ENCODE data around the gene AIDA. TPM values are rescaled to one million over a fixed set of nuclear protein-coding genes. Genes with fewer than 3 reads are reported as not detected.
A peak's percentile ranks its signal among the peaks of the same experiment; 100 is the strongest.

Gene AIDA
- total RNA-seq, 1 donor from 2014 or later: 25.7 TPM

- DNase-seq (ENCODE audit: low spot score in 2 of 2) (no peak), FAIRE-seq (no peak)
Observed at GRCh38 chr1:222653178-222653827, 59.0 kb downstream of the AIDA start.

- no peak for FAIRE-seq
- no peak for DNase-seq (ENCODE audit: low spot score in 2 of 2)
Observed at GRCh38 chr1:222652676-222653075, 59.6 kb downstream of the AIDA start.

- DNase-seq (ENCODE audit: low spot score in 2 of 2) (peak in 1 of 2 donors; percentile 10), FAIRE-seq (no peak)
Observed at GRCh38 chr1:222644636-222644980, 67.7 kb downstream of the AIDA start.

- DNase-seq (ENCODE audit: low spot score in 2 of 2) (peak; percentile 55 to 80), FAIRE-seq (peak; percentile 54)
Observed at GRCh38 chr1:222643938-222644635, 68.2 kb downstream of the AIDA start.

GRCh38 chr1:222643606-222643937 is 68.7 kb downstream of the AIDA start:
- FAIRE-seq (no peak), DNase-seq (ENCODE audit: low spot score in 2 of 2) (no peak)

GRCh38 chr1:222642468-222642867 is 69.8 kb downstream of the AIDA start:
- no peak for FAIRE-seq

GRCh38 chr1:222641269-222641948 is 70.9 kb downstream of the AIDA start:
- FAIRE-seq: no peak

More at GRCh38 chr1:222642468-222642867, 69.8 kb downstream of the AIDA start:
- DNase-seq (ENCODE audit: low spot score in 2 of 2): no peak

GRCh38 chr1:222634180-222635013 is 77.9 kb downstream of the AIDA start:
- peak; percentile 21 to 43 for DNase-seq (ENCODE audit: low spot score in 2 of 2)
- peak; percentile 3 for FAIRE-seq

More at GRCh38 chr1:222641269-222641948, 70.9 kb downstream of the AIDA start:
- DNase-seq (ENCODE audit: low spot score in 2 of 2): no peak

GRCh38 chr1:222632749-222633148 is 79.5 kb downstream of the AIDA start:
- DNase-seq (ENCODE audit: low spot score in 2 of 2): no peak
- no peak for FAIRE-seq

GRCh38 chr1:222631611-222632208 is 80.6 kb downstream of the AIDA start:
- DNase-seq (ENCODE audit: low spot score in 2 of 2) (no peak), FAIRE-seq (no peak)

GRCh38 chr1:222629921-222630535 is 82.3 kb downstream of the AIDA start:
- DNase-seq (ENCODE audit: low spot score in 2 of 2) (no peak), FAIRE-seq (no peak)

GRCh38 chr1:222627232-222627631 is 85.1 kb downstream of the AIDA start:
- DNase-seq (ENCODE audit: low spot score in 2 of 2): no peak
- FAIRE-seq: no peak

- no peak for DNase-seq (ENCODE audit: low spot score in 2 of 2)
- no peak for FAIRE-seq
Observed at GRCh38 chr1:222624214-222624613, 88.1 kb downstream of the AIDA start.

GRCh38 chr1:222623458-222623857 is 88.8 kb downstream of the AIDA start:
- DNase-seq (ENCODE audit: low spot score in 2 of 2) (no peak), FAIRE-seq (no peak)

- no peak for FAIRE-seq
- no peak for DNase-seq (ENCODE audit: low spot score in 2 of 2)
Observed at GRCh38 chr1:222622765-222623164, 89.5 kb downstream of the AIDA start.

GRCh38 chr1:222620566-222620965 is 91.7 kb downstream of the AIDA start:
- no peak for DNase-seq (ENCODE audit: low spot score in 2 of 2)
- no peak for FAIRE-seq

- FAIRE-seq (no peak), DNase-seq (ENCODE audit: low spot score in 2 of 2) (peak; percentile 10 to 22)
Observed at GRCh38 chr1:222618880-222619596, 93.3 kb downstream of the AIDA start.
